ENCODE data around the gene CNTN4.
"Not testable (repeated sequence)": the region's sequence is repeated elsewhere in the genome, so short reads cannot be mapped to it uniquely, and the experiment has no call there.

Gene CNTN4

GRCh38 chr3:2516762-2517441 lies 418.2 kb downstream of the CNTN4 start:
- DNase-seq (no peak), ATAC-seq (no peak)

DNA sequence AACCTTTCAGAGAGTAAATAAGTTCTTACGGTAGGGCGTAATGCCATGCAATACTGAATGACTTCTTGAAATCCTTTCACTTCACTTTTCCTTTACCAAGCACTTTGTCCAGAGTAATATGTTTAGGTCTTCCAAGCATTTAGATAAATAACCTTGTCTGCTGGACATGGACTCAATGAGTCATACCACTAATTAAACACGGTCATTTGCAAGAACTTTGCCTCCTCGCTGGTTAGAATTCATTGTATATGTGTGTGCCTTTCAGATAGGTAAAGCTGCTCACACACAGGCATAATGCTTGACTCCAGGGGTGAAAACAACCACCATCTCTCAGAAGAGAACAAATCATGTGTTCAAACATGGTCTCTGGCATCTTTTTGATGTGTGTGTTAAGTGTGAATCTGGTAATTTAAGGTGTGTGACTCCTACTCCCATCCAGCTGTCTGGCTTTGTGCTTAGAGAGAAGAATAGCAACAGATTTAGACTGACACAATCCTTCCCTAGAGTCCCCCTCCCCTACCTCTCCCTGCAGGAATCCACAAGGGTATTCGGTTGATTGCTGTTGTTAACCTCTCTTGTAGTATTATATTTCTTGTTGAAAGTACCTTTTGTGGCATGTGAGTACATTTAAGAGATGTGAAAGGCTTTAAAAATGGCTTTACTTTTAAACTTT lies 419.0 kb downstream of the CNTN4 start:
- DNase-seq (no peak), ATAC-seq (no peak)

DNA sequence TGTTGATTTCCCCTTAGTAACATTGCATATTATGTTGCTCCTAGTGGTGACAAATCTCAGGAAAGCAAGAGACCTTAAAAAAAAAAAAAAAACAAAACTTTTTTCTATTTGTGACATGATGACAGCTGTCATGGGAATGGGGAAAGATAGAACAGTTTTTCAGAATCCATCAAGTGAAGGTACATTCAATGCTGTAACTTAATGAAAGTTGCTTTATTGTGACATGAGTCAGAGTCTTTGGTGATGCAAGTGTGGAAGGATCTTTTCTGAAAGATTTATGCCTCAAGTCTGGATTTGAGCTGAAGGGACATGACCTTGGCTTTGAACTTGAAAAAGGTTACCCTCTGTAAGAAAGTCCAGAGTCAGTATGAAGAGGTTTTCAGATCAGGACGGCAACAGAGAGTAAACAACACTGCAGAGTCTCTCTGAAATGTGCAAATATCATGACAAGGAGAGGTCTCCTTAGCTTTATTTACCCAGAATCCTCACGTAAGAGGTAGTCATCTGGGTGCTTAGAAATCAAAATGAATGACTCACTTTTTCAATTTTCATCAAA lies 424.7 kb downstream of the CNTN4 start:
- ATAC-seq (no peak), DNase-seq (no peak)

DNA sequence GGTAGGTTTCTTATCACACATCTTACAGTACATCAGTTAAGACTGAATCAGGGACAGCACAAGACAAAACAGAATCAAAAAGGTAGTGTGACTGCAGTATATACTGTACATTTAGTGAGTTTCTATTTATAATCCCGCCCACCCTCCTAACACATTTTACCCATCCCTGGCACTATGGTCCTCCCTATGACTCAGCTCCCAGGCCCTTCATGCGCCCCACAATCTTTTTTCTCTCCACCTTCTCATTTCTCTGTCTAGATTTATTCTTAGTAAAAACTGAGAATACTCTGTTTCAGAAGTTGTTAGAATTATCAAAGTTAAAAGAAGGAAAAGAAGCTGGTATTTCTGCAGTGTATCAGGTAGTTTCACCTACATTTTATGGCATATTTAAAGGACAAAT lies 427.3 kb downstream of the CNTN4 start:
- ATAC-seq (no peak), DNase-seq (no peak)

DNA sequence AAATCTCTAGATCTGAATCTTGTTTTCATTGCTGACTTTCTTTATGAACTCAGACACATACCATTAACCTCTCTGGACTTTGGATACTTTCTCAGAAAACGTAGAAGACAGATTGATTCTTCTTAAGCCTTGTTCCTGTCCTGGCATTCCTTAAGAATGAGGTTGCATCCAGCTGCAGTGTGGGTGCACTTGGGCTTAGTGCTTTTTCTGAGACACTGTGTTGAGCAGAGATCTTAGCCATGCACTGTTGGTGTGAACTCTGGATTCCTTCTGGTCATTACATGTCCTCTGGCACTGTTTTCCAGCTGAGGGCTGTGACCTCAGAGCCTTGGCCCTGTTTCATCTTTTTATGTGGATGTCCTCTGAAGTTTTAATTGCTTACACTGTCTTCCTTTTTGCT lies 428.3 kb downstream of the CNTN4 start:
- DNase-seq (no peak), ATAC-seq (no peak)

GRCh38 chr3:2527328-2527727 lies 428.7 kb downstream of the CNTN4 start:
- not testable (repeated sequence) for DNase-seq, ATAC-seq

GRCh38 chr3:2534767-2535166 lies 436.1 kb downstream of the CNTN4 start:
- DNase-seq, ATAC-seq: not testable (repeated sequence)

GRCh38 chr3:2535206-2535605 lies 436.5 kb downstream of the CNTN4 start:
- ATAC-seq (no peak), DNase-seq (no peak)

GRCh38 chr3:2536575-2536974 lies 437.9 kb downstream of the CNTN4 start:
- no peak for ATAC-seq
- DNase-seq, result no peak

DNA sequence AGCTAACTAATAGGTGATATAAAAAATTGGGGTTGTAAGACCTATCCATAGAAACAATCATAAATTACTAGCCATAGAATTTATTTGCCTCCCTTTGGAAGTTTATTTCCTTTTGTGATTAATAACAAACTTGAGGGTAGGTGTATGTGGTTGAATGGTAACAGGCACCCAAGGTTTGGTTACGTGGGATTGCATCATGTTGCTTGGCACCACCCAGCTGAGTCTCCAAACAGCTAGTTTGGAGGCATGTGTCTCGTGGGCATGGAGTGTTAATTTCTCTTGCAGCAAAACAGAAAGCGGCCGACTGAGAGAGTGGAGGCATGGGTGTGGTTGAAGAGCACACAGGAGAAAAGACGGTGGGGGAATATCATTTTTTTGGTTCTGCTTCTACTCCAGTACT lies 441.4 kb downstream of the CNTN4 start:
- ATAC-seq (no peak), DNase-seq (no peak)

DNA sequence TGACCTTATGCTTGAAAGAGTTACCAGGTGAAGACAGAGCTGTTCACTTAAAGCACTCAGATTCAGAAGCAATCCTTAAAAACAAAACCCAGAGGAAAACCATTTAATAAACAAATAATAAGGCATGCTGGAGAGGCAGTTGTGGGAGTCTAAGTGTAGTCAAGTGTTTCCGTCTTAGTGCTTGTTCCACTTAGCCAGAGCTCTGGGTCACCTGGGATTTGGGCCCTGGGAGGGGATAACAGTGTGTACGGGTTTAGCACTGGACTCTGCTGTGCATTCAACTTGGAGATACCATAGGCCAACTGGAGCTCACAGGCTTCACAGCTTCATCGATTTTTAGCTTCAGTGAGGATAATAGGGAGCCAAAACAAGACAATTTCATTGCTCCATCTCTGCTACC lies 444.6 kb downstream of the CNTN4 start:
- DNase-seq, result no peak

GRCh38 chr3:2544212-2544611 lies 445.5 kb downstream of the CNTN4 start:
- DNase-seq (no peak), ATAC-seq (no peak)

More for the DNA sequence above, 444.6 kb downstream of the CNTN4 start:
- ATAC-seq, result no peak

DNA sequence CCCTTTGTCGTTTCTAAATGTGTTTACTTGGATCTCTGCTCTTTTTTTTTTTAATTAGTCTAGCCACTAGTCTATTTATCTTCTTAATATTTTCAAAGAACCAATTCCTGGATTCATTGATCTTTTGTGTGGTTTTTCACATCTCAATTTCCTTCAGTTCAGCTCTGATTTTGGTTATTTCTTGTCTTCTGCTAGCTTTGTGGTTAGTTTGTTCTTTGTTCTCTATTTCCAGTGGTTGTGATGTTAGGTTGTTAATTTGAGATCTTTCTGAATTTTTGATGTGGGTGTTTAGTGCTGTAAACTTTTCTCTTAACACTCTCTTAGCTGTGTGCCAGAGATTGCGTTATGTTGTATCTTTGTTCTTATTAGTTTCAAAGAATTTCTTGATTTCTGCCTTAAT lies 446.1 kb downstream of the CNTN4 start:
- no peak for ATAC-seq
- DNase-seq, result no peak

DNA sequence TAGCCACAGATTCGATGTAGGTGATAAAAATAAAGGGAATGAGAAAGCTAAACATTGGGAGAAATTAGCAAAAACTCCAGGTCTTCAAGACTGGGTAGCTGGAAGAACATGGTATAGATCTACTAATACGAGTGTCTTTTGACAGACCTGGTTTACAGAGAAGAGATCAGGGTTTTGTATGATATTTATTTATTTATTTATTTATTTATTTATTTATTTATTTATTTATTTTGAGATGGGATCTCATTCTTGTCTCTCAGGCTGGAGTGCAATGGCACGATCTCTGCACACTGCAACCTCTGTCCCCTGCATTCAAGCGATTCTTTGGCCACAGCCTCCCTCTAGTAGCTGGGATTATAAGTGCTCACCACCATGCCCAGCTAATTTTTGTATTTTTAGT lies 448.4 kb downstream of the CNTN4 start:
- no peak for ATAC-seq

DNA sequence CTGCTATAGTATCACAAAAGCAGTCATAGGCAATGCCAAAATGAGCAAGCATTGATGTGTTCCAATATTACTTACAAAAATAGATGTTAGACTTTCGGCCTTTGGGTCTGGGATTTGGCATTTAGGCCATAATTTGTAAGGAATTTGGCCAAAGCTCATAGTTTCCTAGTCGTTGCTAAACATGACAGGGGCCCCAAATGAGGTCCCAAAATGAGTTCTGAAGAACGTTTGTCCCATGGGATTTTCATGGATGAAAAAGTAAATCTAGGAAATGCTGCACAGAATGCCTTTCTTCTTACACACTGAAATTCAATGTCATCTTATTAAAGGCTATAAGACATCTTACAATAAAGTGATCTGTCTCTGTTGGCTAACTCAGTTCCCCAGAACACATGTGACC lies 456.0 kb downstream of the CNTN4 start:
- no peak for ATAC-seq
- DNase-seq, result no peak

More for the DNA sequence above, 448.4 kb downstream of the CNTN4 start:
- no peak for DNase-seq

DNA sequence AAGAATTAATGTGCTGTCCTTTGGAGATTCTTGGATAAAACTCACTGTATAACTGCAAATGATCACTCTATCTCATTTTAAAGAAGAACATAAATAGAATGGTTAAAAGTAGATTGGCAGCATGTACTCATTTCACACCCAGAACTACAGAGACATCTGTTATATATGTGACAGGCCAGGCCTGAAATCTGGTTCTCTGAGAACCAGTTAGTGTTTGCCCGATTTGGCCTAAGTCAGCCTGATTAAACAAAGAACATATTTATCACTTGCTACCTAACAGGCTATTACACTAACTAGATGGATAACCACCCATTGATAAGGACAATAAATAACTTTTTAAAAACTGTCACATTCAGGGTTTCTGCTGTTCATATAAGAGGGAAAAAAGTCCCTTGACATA lies 460.1 kb downstream of the CNTN4 start:
- ATAC-seq, result no peak

DNA sequence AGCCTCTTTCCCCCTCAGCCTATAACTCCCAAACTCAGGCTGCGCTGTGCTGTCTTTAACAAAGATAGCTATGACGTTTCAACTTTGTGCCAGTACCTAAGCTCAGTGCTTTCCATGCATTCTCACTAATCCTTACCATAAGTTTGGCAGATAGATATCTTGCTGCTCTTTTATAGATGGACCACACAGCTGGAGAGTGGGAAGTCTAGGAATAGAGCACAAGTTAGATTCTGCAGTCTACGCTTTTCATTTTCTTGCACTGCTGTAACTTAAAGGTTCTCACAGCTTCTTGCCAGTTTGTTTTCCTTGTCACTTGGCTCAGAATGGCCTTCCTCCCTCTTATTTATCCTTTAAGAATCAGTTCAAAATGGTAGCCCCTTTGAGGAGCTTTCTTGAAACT lies 468.8 kb downstream of the CNTN4 start:
- DNase-seq (no peak), ATAC-seq (no peak)

More for the DNA sequence above, 460.1 kb downstream of the CNTN4 start:
- DNase-seq, result no peak

DNA sequence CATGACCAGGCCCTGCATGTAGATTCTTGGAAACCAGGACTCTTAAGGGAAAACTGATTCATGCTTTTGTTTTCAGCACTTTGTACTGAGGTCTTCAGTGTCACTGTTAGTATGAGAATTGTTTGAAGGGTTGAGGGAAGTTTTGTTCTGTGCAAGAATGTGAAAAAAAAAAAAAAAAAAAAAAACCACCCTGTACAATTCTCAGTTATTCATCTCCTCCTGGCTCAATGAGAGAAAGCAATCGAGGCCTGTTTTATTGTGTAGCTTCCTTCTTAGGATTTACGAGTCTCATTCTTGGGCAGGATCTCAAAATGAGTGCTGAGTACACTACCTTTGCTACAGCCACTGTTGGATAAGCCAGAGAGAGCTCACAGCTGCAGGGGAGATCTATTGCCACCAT lies 469.5 kb downstream of the CNTN4 start:
- no peak for ATAC-seq
- DNase-seq, result no peak

- no peak for ATAC-seq
These were observed 470.3 kb downstream of the CNTN4 start for GRCh38 chr3:2568929-2569328.

GRCh38 chr3:2577571-2577970 lies 478.9 kb downstream of the CNTN4 start:
- ATAC-seq (no peak), DNase-seq (no peak)

More at GRCh38 chr3:2568929-2569328, 470.3 kb downstream of the CNTN4 start:
- DNase-seq, result no peak

DNA sequence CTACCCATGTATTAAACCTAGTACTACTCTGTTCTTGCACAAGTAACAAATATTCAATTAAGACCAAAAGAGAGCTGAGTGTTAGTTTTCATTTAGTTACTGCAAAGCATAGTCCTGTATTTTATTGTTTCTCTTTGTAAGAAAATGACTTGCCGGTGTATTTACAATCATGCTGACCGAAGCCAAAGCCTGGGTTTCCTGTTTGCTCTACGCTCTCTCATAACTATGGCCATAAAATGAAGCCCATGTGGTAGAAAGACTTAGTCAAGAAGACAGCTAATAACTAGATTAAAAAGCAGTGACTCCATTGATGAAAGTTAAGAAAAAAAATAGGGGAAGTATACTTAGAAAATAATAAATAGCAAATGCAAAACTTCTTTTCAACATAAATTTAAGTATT lies 479.9 kb downstream of the CNTN4 start:
- no peak for DNase-seq
- ATAC-seq, result no peak

DNA sequence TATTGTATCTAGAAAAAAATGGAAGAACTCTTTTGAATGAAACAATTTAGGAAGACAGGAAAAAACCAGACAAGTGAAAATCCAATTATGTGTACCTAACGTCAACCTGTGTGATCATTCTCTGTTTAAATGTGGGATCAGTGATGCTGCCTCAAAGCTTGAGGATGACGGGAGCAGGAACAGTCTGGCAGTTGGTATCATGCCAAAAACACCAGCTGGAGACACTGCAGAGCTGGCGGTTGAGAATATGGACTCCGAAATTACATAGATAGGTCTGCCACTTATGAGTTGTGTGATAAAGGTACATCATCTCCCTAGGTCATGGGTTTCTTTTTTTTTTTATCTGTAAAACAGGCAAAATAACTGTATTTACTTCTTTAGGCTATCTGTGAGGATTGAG lies 480.5 kb downstream of the CNTN4 start:
- no peak for DNase-seq
- no peak for ATAC-seq

DNA sequence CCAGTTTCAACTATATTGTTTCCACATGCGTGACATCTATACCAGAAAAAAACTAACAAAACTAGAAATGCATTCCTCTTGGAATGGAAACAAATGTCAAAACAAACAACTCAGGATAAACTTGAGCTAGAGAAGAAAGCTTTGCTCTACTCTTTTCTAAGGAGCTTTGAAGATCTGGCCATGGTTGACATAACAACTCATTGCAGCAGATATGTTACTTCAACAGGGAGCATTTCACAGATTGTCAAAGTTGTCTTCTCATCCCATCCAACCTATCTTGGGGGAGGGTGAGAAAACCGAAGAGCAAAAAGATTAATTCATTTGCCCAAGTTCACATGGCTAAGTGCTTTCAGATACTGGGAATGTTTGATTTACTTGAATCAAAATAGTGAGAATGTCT lies 484.4 kb downstream of the CNTN4 start:
- no peak for DNase-seq
- ATAC-seq, result no peak

Data from stimulated activated naive CD8-positive, alpha-beta T cell treated with anti-CD3 and anti-CD28 coated beads, Interleukin-15, Interleukin-2, amounts not matched to agents 100 U/mL and 50 U/mL, for 24 hours (primary cell).